HL-60/S4 treated with phorbol 12-myristate 13-acetate at 8.2 ng/mL for 4 days and 3 days (cell line): ENCODE data around the gene IZUMO4.

Experiments used
- in situ Hi-C: fragments of 300-500 bp; cut with MboI; formaldehyde crosslinking; loops from 2 replicates; pipeline ENCODE4 v1.15.0; 2022; ENCODE audit warnings: low sequenced_read_pairs

Gene IZUMO4

GRCh38 chr19:2142173-2142829 lies 45.6 kb downstream of the IZUMO4 start:
- in situ Hi-C loops = no loop called here

- in situ Hi-C loops = no loop called here
Observed at GRCh38 chr19:2144190-2144589, 47.5 kb downstream of the IZUMO4 start.

DNA sequence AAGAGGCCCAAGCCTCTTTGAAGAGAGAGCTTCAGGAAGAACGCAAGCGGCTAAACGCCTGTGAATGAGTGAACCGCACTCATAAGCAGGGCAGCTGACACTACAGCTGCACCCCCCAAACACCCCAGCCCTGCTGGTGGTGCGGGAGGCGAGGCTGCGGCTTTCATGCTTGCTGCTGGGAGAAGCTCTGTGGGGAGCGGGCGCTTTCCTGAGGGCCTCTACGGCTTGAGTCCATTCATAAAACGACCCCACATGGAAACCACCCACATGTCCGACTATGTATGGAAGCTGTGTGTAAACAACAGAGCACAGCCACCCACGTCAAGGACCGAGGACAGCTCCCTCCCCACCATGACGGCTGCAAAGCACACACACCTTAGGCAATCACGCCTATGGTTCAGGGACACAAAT lies 49.1 kb downstream of the IZUMO4 start:
- in situ Hi-C loops = no loop called here

GRCh38 chr19:2148482-2149135 lies 51.9 kb downstream of the IZUMO4 start:
- in situ Hi-C loops = no loop called here
